ENCODE data around the gene NPIPB2.
"Not testable (repeated sequence)": the region's sequence is repeated elsewhere in the genome, so short reads cannot be mapped to it uniquely, and the experiment has no call there.

NPIPB2 gene

GRCh38 chr16:11963706-11964105, 21.9 kb upstream of the NPIPB2 start:
- no peak for DNase-seq (ENCODE audit: low read depth in 1 of 2, low spot score in 1 of 2)
- Histone ChIP-seq H3K27me3 (ENCODE audit: insufficient read depth, poor library complexity, severe bottlenecking) (no peaks in the 10 kb centered on the region), H3K4me3 (replicated peaks; ENCODE audit: insufficient read depth, low read length) (no peak overlapping the region), H3K27ac (replicated peaks) (no peak overlapping the region)
- no peak for TF ChIP-seq CTCF (IDR thresholded peaks at IDR 0.05; ENCODE audit: insufficient read depth, low read length)
- TF ChIP-seq POLR2AphosphoS5 (IDR thresholded peaks at IDR 0.05; ENCODE audit: low read depth) = no peak
- no peak for TF ChIP-seq REST (IDR thresholded peaks at IDR 0.05; ENCODE audit: insufficient replicate concordance, low read depth)
- TF ChIP-seq GABPA (IDR thresholded peaks at IDR 0.05; ENCODE audit: low read depth) = no peak
- TF ChIP-seq SPI1 (IDR thresholded peaks at IDR 0.05; ENCODE audit: borderline replicate concordance, low read depth) = no peak

GRCh38 chr16:11962978-11963377, 21.1 kb upstream of the NPIPB2 start:
- not testable (repeated sequence) for DNase-seq (ENCODE audit: low read depth in 1 of 2, low spot score in 1 of 2); H3K27me3 ChIP-seq (ENCODE audit: insufficient read depth, poor library complexity, severe bottlenecking); H3K27ac ChIP-seq (replicated peaks); H3K4me3 ChIP-seq (replicated peaks; ENCODE audit: insufficient read depth, low read length)

- DNase-seq (ENCODE audit: low read depth in 1 of 2, low spot score in 1 of 2); H3K27ac ChIP-seq (replicated peaks): not testable (repeated sequence)
- TF ChIP-seq SPI1 (IDR thresholded peaks at IDR 0.05; ENCODE audit: borderline replicate concordance, low read depth) = peak; percentile 76
These were observed 20.6 kb upstream of the NPIPB2 start for GRCh38 chr16:11962457-11962856.

GRCh38 chr16:11957591-11958395, 15.9 kb upstream of the NPIPB2 start:
- TF ChIP-seq REST (IDR thresholded peaks at IDR 0.05; ENCODE audit: insufficient replicate concordance, low read depth) (no peak), GABPA (IDR thresholded peaks at IDR 0.05; ENCODE audit: low read depth) (no peak), POLR2AphosphoS5 (IDR thresholded peaks at IDR 0.05; ENCODE audit: low read depth) (no peak), SPI1 (IDR thresholded peaks at IDR 0.05; ENCODE audit: borderline replicate concordance, low read depth) (no peak), CTCF (IDR thresholded peaks at IDR 0.05; ENCODE audit: insufficient read depth, low read length) (no peak)
- H3K27ac ChIP-seq (replicated peaks) = no peak overlapping the region
- DNase-seq (ENCODE audit: low read depth in 1 of 2, low spot score in 1 of 2) = no peak
- H3K27me3 ChIP-seq (ENCODE audit: insufficient read depth, poor library complexity, severe bottlenecking) = no peaks in the 10 kb centered on the region
- no peak overlapping the region for H3K4me3 ChIP-seq (replicated peaks; ENCODE audit: insufficient read depth, low read length)

More at GRCh38 chr16:11962457-11962856, 20.6 kb upstream of the NPIPB2 start:
- not testable (repeated sequence) for H3K4me3 ChIP-seq (replicated peaks; ENCODE audit: insufficient read depth, low read length); H3K27me3 ChIP-seq (ENCODE audit: insufficient read depth, poor library complexity, severe bottlenecking)

GRCh38 chr16:11956558-11956957, 14.7 kb upstream of the NPIPB2 start:
- no peak overlapping the region for H3K27ac ChIP-seq (replicated peaks)
- no peak for DNase-seq (ENCODE audit: low read depth in 1 of 2, low spot score in 1 of 2)
- no peak overlapping the region for H3K4me3 ChIP-seq (replicated peaks; ENCODE audit: insufficient read depth, low read length)
- no peaks in the 10 kb centered on the region for H3K27me3 ChIP-seq (ENCODE audit: insufficient read depth, poor library complexity, severe bottlenecking)
- TF ChIP-seq POLR2AphosphoS5 (IDR thresholded peaks at IDR 0.05; ENCODE audit: low read depth) = no peak
- TF ChIP-seq SPI1 (IDR thresholded peaks at IDR 0.05; ENCODE audit: borderline replicate concordance, low read depth) = no peak
- no peak for TF ChIP-seq REST (IDR thresholded peaks at IDR 0.05; ENCODE audit: insufficient replicate concordance, low read depth)
- no peak for TF ChIP-seq CTCF (IDR thresholded peaks at IDR 0.05; ENCODE audit: insufficient read depth, low read length)
- no peak for TF ChIP-seq GABPA (IDR thresholded peaks at IDR 0.05; ENCODE audit: low read depth)

Measured in HL-60 (cell line).